Stimulated activated CD4-positive, alpha-beta T cell treated with anti-CD3 and anti-CD28 coated beads, Interleukin-15, amount 100 ng/mL, for 48 hours (primary cell): Measurements from ENCODE around the gene ZMIZ1.

Experiments used
- DNase-seq, 2 donors: peaks; one replicate each; pipeline ENCODE4 v3.0.0-alpha.2; 2020; ENCODE audit warnings: low read depth in 2 of 2

Gene ZMIZ1

DNA sequence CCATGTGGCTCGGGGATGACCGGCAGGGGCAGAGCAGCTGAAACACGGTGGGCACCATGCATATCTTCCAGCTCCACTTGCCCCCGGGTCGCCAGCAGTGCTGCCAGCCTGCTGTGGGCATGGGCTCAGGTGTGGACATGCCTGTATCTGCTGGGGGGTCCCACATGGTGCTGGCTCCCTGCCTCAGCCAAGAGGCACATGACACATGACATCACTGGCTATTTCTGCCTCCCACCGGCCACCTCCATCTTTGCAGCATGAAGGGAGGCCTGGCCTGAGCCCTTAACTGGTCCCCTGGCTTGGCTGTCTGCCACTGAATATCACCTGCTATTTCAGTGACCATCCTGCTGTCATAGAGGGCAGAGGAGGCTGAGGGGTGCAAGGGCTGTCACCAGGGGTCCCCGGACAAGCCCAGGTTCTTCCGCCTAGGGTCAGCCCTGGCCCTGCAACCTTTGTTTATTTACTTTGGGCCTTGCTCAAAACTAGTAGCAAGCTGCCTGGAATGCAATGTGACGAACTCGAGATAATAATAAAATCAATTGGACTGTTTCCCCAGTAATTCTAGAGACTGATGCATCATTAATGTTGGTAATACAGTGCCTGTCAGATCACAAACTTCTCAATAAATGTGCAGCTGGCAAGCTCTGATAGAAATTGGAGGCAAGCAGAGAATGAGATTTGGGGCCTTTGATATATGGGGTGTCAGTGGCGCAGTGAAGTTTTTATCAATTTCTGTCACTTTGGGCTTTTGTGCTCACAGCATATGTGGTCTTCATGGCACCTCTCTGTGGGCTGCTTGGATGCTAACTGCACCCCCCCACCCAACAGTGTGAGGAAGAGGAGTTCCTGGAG lies 28.5 kb downstream of the ZMIZ1 start:
- no peak for DNase-seq

DNA sequence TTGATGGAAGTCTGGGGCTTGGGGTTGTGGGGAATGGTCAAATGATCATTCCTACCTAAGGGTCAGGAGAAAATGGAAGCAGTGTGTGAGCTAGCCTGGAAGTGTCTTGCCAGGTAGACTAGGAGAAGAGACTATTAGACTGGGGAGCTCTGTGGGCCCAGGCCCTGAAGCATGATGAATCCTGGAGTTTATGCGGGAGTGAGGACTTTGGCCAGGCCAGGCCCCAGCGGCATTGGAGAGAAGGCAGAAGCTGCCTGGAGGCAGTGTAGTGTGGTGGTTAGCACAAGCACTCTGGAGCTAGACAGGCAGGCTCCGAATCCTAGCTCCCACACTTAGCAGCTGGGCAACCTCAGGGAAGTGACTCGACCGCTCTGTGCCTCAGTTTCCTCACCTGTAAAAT lies 29.3 kb downstream of the ZMIZ1 start:
- no peak for DNase-seq

DNA sequence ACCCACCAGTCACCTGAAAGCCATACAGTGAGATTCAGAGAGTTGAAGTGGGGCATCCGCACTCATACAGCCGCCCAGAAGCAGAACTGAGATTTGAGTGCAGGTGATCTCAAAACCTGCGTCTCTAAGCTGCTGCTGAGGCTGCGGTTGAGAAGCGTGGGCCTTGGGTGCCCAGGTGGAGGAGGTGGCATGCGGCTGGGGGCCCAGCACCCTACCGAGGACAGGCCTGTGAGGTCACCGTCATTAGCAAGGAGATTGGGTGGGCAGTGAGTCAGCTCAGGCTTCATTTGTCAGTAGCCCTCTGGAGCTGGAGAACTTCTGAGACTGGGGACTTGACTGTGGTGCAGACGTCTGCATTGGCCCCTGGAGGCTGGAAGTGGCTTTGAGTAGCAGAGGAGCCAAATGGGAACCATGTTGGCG lies 29.8 kb downstream of the ZMIZ1 start:
- no peak for DNase-seq

DNA sequence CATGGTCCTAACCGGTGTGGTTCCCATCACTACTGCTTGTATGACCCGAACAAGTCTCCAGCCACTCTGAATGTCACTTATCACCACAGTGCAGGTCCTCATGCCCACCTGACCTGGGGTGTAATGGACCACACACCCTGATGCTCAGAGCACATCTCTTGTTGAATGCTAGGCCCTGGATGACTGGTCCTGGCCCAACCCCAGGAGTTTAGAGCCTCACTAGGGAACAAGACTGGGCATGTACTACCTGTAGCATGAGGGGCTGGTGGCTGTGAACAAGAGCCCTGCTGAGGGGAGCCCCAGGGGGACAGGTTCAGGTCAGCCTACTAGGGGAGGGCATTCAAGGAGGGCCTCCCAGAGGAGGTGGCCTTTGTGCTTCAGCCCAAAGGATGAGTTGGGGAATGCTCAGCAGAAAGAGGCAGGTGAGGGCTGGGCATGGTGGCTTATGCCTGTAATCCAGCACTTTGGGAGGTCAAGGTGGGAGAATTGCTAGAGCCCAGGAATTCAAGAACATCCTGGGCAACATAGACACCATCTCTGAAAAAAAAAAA lies 31.2 kb downstream of the ZMIZ1 start:
- no peak for DNase-seq

DNA sequence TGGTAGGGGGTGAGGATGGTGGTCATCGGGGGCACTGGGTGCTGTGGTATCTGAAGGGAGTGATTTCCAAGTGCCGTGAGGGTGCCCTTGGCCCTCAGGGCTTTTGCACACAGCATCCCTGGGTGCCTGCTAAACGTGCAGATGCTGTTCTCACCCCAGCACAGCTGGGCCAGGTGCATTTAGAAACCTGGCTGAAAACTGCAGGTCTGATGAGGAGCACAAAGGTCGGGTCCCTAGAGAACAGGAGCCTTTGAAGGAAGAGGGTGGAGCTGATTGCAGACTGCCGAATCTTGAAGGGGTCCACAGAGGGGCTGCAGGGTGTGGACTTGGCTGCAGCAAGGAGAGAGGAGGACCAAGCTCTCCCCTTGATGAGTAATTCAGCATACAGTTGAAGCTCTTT lies 32.0 kb downstream of the ZMIZ1 start:
- no peak for DNase-seq

DNA sequence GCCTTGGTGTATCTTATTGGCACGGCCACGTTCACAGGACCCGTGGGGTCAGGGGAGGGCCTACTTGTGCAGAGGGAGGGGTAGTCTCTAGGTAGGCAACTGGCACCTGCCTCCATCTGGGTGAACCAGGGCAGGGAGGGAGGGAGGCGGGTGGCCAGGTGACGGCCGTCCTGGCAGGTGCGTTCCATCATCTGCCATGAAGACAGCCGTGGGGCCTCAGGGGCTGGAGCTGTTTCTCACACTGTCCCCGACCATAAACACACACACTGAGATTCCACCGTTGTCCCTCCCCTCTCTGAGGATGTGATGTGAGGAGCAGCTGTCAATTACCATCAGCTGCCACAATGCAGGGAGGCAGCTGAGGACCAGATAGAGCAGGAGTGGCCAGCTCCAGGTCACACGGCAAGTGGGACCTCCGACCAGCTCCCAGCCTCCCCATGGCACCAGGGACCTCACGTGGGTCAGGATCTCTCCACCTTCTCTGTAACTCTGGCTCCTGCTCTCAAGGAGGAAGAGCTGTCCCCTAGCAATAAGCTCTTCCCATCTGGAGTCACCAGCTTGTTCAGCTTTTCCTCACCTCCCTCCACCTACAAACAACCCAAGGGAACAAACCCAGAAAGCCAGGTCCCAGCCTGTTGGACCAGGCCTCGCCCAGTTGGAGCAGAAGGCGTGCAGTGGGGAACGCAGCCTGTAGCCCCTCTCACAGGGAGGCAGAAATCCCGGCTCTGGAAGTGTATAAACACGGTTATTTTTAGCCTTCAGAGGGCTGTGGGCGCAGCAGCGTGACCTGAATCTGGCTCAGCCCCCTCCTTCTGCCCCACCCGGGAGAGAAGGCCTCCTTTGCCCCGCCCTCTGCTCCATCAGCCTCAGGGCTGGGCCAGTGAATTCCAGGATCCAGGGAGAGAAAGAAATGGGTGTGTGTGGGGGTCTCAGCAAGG lies 33.1 kb downstream of the ZMIZ1 start:
- DNase-seq, result no peak

DNA sequence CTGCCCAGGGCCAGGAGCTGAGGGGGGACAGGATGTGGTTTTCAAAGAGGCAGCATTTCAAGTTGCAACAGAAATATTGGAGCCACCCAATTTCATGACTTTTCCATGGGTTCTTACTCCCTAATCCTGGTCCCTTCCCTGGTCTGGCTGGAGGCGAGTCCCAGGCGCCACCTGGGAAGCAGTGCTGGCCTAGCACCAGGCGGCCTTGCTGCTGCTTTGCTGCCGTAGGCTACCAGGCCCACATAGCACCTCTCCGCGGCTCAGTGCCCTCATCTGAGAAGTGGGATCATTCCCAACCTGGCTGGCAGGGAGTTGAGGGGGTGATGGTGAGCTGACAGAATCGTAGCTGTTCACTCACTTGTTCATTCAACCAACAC lies 33.7 kb downstream of the ZMIZ1 start:
- DNase-seq, result no peak

DNA sequence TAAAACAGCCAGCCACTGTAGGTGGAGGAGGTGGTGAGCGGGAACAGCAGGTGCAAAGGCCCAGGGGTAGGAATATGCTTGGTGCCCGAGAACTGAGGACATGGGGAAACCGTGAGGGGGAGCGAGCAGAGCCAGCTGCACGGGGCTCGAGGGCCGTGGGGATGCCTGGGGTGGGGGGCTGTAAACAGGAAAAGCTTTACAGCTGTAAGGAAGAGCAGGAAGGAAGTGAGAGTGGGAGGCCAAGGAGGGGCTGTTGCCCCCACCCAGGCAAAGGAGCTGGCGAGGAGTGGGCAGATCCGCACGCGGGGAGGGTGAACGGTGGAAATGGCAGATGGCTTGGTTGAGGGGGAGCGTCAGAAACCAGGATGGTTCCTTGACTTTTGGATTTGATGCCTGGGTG lies 34.4 kb downstream of the ZMIZ1 start:
- DNase-seq, result no peak

DNA sequence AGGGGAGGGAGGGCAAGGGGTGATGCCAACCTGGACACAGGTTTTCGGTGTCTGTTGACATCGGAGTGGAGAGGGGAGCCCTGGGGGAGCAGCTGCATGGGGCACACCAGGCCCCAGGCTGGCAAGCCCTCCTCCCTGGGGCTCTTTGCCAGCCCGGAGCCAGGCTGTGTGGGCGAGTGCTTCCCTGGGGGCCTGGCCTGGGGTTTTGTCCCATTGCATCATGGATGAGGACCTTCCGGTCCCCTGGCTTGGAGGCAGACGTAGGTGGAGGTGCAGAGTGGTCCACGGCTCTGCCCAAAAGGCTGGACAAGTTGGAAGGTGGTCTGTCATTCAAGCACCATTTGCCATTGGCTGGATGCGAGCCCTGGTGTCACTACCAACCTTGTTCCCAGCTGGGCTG lies 34.8 kb downstream of the ZMIZ1 start:
- no peak for DNase-seq

DNA sequence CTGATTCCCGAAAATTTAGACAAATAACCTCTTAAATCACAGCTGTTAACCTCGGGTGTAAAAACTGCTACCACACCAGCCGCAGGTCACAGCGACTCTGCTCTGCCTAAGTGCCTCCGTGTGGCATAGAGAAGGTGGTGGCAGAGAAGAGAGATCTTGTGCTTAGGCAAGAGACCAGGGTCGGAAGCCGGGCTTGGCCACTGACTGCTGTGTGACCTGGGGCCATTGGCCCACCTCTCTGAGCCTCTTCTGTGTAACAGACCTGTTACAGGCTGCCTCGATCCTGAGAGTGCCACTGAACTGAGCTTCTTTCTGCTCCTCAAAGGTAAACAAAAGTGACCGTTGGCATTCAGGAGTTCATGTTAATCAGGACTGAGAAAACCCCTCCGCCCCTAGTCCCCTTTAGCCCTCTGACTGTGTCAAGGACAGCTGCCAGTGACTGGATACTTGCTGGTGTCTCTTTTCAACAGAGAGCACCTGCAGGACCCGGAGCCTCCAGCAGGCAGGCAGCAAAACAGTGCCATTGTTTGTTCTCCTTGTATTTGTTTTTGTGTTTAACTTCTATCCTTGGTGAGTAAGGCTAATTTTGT lies 36.5 kb downstream of the ZMIZ1 start:
- DNase-seq, result no peak

DNA sequence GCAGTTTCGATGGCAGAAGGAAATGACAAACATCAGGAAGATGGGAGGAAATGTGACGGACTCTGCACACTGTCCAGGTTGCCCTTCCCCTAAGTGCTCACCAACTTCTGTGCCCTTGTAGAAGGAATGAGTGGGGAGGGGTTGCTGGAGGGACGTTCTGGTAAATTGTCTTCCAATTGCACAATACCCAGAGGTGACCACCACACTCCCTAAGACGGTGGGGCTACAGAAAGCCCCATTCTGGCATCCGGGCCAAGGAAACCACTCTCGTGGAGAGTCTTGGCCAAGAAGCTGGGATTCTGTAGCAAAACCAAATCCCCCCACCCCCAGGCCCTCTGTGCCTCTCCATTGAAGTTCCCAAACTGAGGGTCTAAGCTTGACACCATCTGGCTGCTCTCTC lies 37.1 kb downstream of the ZMIZ1 start:
- DNase-seq, result no peak

DNA sequence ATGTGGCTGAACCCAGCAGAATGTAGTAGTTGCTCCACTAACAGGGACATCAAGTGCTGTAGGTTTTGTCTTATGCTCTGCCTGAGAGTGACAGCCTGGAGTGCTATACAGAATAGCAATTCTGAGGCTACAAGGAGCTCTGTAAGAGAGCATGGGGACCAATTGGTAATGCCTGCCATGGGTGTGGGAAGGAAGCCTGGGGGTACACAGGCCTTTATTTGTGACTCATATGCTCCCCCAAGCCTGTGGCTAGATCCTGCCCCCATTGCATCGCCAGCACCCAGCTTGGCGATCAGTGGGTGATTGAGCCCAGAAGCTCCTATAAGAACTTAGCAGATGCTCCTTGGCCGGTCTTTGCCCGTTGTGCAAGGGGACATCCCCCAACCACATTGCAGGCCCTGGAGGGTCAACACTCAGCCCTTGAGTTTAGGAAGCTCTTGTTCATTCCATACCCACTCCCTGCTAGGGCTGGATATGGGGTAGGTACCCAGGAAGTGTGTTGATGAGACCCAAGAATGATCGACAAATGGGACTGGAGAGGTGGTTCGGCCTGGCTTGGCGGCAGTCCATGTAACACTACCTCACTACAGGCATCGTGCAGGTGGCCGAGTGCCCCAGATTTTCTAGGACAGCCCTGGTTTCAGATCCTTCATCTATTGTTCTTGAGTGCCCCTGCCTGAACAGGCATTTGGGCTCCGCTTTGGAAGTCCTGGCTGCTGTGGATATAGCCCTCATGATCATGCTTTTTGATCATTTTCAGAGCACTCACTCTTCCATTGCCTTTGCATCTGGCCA lies 37.7 kb downstream of the ZMIZ1 start:
- DNase-seq, result no peak

DNA sequence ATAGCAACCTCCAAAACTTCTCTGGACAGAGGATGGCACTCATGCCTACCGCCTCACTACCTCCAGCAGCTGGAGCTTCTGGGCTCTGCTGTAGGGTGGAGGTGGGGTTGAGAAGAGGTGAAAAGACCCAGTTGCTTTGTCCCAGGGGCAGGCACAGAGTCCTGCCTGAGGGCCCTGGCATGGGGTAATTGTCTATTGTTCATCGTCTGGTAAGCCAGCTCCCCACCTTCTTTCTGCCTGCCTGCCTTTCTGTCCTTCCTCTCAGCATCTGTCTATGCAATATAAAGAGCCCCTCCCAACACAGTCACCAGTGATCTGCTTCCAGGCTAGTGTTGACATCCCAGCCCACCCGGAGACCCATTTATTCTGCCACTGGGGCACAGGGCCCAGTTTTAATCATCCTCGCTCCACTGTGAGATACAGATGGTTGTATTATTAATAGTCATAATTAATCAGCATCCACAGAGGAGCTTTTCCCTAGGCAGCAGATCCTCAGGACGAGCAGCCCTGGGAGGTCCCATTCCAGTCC lies 39.0 kb downstream of the ZMIZ1 start:
- no peak for DNase-seq

DNA sequence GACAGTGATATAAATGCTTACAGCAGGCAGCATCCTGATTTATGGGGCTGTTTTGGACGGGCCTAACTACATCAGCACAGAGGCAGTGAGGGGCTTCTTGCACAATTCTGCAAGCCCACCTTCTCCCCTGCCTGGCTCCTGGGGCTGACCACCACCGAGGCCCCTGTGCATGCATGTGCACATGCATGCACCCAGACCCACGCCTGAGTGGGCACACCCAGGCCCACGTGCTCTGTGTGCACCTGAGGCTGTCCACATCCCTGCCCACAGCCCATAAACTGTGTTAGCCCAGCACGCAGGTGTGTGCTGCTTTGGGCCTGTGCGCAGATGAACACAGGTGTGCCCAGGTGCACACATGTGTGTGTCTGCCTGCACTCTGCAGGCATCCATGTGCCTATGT lies 40.0 kb downstream of the ZMIZ1 start:
- DNase-seq, result no peak

DNA sequence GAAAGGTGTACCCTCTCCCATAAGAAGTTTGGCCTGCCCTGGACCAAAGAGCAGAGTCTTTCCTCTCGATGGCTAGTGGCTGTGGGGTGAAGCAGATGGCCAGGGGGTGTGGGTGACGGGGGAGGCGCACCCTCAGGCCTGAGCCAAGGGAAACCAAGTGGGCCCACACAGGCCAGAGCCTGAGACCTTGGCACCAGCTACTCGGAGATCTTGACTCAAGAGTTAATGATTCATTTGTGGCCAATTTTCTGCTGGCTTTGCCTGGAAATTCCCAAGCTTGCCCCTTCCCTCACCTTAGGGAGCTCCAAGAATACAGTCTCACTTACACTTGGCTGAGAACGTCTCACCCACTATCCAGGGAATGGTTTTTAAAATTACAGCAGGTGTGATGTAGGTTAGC lies 42.7 kb downstream of the ZMIZ1 start:
- no peak for DNase-seq

DNA sequence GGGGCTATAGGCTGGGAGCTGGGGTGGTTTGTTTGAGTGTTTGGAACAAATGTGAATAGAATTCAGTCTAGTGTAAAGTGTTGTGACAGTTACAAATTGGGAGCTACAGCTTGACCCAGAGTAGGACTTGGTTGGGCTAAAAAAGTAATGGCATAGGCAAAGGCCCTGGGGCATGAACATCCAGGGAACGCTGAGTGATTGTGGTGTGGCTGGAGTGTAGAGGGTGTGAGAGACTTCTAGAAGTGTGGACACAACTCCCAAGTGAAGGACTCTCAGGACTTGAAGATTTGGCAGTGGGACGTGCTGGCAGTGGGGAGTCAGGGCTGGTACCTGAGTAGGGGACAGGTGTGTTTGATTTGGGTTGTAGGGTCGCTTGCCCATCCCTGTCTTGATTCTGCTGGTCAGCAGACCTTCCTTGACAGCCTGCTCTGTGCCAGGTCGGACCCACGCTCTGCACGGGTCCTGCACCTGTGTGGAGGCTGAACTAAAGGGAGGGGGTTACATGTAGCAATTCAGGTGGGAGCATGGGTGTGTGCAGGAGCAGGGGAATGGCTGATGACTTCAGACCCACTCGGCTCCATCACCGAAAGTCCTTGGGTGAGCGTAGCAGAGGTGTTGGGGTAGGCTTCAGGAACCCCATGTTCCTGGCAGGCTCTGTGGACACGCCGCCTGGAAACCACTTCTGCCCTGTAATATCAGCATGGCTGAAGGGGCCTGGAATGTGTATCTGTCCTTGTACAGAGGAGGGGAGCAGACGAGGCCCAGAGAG lies 43.3 kb downstream of the ZMIZ1 start:
- no peak for DNase-seq

DNA sequence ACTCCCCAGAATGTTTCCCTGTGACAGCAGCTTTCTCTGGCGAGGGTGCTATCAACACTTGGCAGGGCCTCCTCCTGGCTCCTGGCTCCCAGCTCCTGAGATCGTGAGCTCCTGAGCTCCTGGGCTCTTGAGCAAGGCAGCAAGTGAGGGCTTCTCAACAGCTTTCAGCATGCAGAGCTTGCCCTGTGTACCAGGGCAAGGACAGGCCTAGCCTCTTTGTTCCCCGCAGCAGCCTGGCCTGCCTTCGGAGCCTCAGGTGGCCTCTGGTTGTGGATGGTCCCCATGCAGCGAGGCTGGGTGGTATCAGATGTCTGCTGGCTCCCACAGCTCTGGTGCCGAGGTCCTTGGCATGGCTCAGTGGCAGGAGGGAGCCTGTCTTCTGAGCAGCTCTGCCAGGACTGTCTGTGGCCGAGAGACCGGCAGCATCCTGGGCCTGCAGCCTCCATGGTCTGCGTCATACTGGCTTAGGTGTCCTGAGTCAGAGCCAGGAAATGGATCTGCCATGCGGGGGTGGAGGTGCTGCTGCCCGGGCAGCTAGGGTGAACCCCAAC lies 44.2 kb downstream of the ZMIZ1 start:
- DNase-seq, result no peak

DNA sequence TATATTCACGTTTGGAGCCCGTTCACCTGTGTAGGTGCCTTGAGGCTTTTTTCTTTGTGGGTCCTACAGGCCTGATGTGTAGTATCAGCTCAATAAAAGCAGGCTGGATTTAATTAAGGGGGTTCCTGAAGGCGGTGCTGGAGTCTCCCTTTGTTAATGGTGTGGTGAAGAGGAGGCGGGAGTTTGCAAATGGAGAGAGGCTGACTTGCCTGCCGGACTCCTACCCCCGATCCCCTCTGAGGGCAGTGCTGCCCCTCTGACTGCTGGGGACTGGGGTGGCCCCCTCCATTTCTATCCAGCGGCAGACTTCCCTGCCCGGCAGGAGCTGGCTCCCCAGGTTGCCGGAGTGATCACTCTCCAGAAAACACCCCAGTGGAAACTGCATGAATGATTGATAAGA lies 45.1 kb downstream of the ZMIZ1 start:
- no peak for DNase-seq

DNA sequence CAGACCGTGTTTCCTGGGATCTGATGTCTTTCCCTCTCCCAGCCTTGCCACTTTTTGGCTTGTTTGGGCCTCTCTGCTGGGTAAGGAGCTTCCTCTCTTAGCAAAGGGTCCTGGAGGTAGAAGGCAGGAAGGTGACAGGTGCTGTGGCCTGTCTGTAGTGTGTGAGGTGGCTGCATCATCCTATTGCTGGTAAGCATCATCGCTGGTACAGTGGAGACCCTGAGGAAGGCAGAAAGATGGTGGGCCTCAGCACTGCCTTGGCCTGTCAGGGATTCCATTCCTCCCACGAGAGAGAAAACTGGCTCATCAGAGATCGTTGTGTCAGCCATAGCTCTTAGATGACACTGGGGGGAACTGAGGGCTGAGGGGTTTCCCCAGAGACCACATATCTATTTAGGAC lies 46.5 kb downstream of the ZMIZ1 start:
- no peak for DNase-seq

DNA sequence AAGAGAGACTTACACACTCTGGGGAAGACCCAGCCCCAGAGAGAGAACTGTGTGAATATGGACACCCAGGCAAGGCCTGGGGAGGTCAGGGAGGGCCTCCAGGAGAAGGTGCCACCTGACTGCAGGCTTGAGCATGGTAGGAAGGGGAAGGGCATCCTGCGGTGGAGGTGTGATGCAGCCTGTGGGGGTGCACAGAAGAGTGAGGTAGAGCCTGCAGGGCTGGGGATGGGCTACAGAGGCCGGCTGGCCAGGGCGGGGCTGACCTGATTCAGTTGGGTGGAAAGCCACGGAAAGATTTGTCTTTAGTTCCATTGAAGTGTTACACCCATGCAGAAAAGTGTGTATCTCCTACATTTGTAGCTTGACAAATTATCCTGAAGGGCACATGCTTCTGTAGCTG lies 47.6 kb downstream of the ZMIZ1 start:
- DNase-seq, result no peak
